NCI-H2196 treated with DMSO at 0.1 percent for 48 hours (cell line): ENCODE results near the gene CFAP97D1.

Source experiments
- DNase-seq: peaks from one replicate; lab custom pipeline; 2025; ENCODE audit not compliant: unreplicated experiment; lab: John Stamatoyannopoulos, UW

Gene CFAP97D1

DNA sequence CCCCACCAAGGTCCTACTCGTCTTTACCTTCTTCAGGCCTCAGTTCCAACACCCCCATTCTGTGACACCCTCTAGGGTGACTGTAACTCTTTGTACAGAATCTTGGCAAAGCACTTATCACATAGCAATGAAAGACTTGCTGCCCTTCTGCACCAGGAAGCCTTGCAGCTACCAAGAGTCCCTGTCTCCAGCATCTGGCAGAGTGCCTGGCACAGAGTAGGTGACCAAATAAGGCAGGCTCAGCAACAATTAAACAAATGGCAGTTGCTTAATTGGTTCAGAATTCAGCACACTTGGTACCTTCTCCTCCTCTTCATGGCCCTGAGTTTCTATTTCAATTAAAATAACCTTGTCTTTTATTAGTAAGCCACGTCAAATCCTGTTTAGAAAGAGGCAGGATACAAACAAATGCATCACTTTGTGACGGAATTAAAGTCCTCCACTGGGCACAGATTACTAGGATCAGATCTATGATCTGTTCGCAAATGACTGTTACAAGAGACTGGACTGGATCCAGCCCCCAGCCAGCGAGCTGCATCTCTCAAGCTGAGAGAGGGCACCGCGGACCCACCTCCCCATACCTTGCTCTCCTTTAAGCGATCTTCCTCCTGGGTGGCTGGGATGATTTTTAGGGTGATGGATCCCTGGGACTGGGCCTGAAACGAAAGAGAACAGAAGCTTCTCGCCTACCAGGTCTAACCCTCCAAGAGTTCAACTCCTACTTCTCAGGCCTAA, 43.3 kb downstream of the CFAP97D1 start:
- peak; percentile 21 for DNase-seq

- DNase-seq: no peak
Observed at GRCh38 chr17:43825567-43825966, 45.3 kb downstream of the CFAP97D1 start.

- DNase-seq: no peak
Observed at GRCh38 chr17:43826206-43826605, 46.0 kb downstream of the CFAP97D1 start.

DNA sequence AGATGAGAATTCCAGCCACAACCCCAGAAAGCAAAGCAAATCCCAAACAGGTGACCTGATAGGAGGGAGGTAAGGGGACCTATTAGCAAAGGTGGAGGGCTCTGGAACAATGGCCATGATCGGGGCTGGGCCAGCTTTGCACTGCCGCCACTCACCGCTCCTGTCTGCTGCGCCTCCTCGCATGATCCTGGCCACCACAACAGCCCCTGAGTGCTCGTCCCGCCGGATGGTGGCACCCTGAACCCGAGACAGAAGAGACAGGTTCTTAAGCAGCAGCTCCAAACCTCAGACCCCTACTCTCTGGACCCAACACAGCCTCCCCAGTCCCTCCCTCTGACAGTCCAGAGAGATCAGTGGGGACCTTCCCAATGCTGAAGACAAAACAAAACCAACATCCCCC, 47.4 kb downstream of the CFAP97D1 start:
- no peak for DNase-seq

GRCh38 chr17:43829738-43830137, 49.5 kb downstream of the CFAP97D1 start:
- DNase-seq: no peak

DNA sequence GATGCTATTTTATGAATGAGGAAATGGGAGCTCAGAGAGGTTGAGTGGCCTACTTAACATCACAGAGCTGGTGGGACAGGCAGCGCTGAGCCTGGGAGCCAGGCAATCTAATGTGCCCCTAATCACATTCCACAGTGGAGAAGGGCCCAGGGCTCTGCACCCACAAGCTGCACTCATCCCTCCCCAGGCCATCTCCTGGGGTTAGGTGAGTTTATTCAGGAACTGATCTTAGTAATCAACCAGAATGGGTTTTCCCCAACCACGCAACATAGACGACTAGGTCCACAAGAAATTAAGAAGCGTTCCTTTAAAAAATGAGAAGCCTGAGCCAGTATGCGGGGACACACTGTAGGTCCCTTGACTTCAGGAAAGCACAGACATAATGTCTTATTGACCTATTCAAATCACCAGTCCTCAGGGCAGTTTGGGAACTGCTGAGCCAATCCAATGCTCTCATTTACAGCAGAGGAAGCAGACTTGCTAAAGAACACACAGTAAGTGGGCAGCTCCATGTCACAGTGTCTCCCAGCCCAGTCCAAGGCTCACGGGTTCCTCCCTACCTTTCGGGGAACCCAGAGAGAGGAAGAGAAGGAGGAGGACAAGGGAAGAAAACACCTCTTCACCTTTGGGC, 50.4 kb downstream of the CFAP97D1 start:
- no peak for DNase-seq

- DNase-seq: no peak
Observed at GRCh38 chr17:43831633-43832032, 51.4 kb downstream of the CFAP97D1 start.

DNA sequence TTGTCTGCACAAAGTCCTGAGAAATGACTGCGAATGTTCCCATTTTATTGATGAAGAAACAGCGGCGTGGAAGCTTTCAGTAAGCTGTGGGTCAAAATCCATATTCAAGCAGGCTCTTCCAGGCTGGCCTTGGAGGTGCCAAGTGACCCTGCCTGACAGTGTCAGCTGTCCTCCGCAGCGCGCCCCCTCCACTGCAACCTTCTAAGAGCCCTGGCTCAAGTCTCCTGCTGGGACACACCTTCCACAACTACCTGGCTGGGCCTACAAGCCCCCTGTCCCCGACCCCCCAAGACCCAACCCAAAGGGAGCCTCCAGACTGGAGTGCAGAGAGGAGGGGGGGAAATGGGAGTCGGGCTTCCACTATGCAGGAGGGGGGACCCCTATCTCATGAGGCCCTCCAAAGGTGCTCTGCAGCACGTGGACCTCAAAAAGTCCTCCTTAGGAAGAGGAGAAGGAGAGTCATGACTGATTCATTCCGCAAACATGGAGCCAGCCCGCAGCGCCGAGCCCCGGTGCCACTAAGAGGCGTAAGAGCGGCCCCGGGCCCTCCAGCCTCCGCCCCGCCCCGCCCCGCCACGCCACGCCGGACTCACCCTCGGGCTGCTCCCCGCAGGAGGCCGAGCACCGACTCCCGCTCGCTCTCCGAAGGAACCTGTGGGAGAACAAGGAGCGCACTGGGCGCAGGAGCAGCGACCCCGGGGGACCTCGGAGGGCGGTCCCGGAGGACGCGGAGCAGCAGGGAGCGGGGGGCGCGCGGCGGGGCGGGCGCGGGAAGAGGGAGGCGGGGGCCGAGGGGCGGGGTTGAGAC, 52.1 kb downstream of the CFAP97D1 start:
- DNase-seq: no peak

DNA sequence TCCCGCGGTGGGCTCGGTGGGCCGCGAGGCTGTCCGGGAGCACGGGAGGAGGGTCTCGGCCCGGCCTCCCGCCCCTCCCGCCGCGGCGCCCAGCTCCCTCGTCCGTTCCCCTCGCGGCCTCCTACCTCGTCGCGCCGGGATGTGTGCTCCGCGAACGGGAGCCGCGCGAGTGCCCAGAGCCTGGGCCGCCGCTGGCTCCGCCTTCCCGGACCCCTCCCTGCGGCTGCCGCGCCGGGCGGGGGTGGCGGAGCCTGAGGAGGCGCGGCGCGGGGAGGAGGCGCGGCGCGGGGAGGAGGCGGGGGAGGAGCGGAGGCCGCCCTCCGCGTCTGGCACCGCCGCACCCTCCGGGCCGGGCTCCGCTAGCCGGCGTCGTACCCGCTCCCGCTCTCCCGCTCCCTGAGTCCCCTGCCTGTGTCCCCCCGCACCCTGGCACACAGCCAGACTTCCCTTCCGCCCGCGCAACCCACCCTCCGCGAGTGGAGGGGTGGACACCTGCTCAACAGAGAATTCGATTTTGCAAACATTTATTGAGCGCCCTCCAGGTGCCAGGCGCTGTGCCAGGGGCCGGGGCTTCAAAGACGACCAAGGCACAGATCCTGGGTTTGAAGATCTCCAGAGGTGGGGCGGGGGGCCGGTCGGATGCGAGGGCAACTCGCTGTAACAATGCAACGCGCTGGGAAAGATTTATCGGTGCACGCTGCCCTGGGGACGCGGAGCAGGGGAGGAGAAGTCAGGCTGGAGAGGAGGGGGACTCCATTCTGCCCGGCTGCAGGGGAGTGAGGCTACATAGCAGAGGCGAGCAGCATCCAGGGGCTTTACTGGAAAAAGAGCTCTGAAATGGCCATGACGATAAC, 53.0 kb downstream of the CFAP97D1 start, which contains the start of gene MPP3:
Gene MPP3 (minus strand): TSS at position 171 of the 854 bp plus-strand sequence. CDS start 1,240 bp downstream, outside the sequence.
- DNase-seq: peak; percentile 53

- no peak for DNase-seq
Observed at GRCh38 chr17:43834106-43834505, 53.9 kb downstream of the CFAP97D1 start.
